Esophagus squamous epithelium (tissue), 5 donors: ENCODE data around the gene C1QTNF9. TPM values are rescaled to one million over a fixed set of nuclear protein-coding genes. Genes with fewer than 3 reads are reported as not detected.
"Not testable (repeated sequence)": the region's sequence is repeated elsewhere in the genome, so short reads cannot be mapped to it uniquely, and the experiment has no call there.

Source experiments
- DNase-seq: peaks from one replicate; lab custom pipeline; 2025; lab: John Stamatoyannopoulos, UW
- H3K27ac ChIP-seq, 4 donors: fragments of 200-600 bp; sonication (generic); one replicate each; pipeline ENCODE4 v1.5.1; 2016 to 2019; ENCODE audit warnings: mild to moderate bottlenecking in 1 of 4
- H3K27me3 ChIP-seq, 4 donors: fragments of 200-600 bp; sonication (generic); 1 replicate in 3 of 4; 2 replicates in 1 of 4; pipeline versions ENCODE4 v1.5.1 to v1.6.0; 2017 to 2021; ENCODE audit warnings: antibody characterized with exemption in 1 of 4
- H3K36me3 ChIP-seq, 3 donors: fragments of 200-600 bp; sonication (generic); one replicate each; pipeline ENCODE4 v1.5.1; 2016 to 2019
- H3K4me1 ChIP-seq, 3 donors: fragments of 200-600 bp; sonication (generic); one replicate each; pipeline ENCODE4 v1.5.1; 2017 to 2019
- H3K4me3 ChIP-seq, 4 donors: fragments of 200-600 bp; sonication (generic); 1 replicate in 3 of 4; 2 replicates in 1 of 4; pipeline ENCODE4 v1.5.1; 2016 to 2019; ENCODE audit warnings: mild to moderate bottlenecking in 2 of 4, moderate library complexity in 1 of 4
- H3K9me3 ChIP-seq, 3 donors: fragments of 200-600 bp; sonication (generic); one replicate each; pipeline ENCODE4 v1.5.1; 2016 to 2019
- POLR2A ChIP-seq, 4 donors: fragments of 450-650 bp; IDR thresholded peaks; one replicate each; pipeline ENCODE4 v1.6.1; 2017; ENCODE audit warnings: antibody characterized with exemption in 4 of 4, mild to moderate bottlenecking in 4 of 4, moderate library complexity in 3 of 4
- WGBS, 2 donors: methylation state at CpG; one replicate each; pipeline ENCODE4 v1.1.5; 2018; 5-methylcytosine and 5-hydroxymethylcytosine counted together
- intact Hi-C: fragments of 100-400 bp; cut with DNase I; formaldehyde crosslinking; loops from one replicate; pipeline ENCODE4 v1.15.0; 2022
- total RNA-seq, 4 donors: library from RNA; depleted of rRNA; stranded (reverse); fragments of >200 nt; gene quantifications; one replicate each; pipeline ENCODE4 v1.1.0, GENCODE V29; 2016
- TF ChIP-seq, protein P1 (sequence below), 6 experiments: fragments of 450-650 bp in 4 of 6; fragments of 200-600 bp in 2 of 6; sonication (generic) in 2 of 6; IDR thresholded peaks; one replicate each; pipeline ENCODE4 v1.5.1; 2016 to 2019; ENCODE audit warnings: antibody characterized with exemption in 6 of 6, mild to moderate bottlenecking in 4 of 6, moderate library complexity in 4 of 6
- donor health status: DM: yes; HTN: yes; CAD: no.

Gene C1QTNF9
- total RNA-seq, 4 donors from 2014 or later: not detected

- H3K36me3 ChIP-seq: no peaks in the 10 kb centered on the region
- H3K27me3 ChIP-seq: no peaks in the 10 kb centered on the region
- DNase-seq: no peak
- TF ChIP-seq, protein P1, sequence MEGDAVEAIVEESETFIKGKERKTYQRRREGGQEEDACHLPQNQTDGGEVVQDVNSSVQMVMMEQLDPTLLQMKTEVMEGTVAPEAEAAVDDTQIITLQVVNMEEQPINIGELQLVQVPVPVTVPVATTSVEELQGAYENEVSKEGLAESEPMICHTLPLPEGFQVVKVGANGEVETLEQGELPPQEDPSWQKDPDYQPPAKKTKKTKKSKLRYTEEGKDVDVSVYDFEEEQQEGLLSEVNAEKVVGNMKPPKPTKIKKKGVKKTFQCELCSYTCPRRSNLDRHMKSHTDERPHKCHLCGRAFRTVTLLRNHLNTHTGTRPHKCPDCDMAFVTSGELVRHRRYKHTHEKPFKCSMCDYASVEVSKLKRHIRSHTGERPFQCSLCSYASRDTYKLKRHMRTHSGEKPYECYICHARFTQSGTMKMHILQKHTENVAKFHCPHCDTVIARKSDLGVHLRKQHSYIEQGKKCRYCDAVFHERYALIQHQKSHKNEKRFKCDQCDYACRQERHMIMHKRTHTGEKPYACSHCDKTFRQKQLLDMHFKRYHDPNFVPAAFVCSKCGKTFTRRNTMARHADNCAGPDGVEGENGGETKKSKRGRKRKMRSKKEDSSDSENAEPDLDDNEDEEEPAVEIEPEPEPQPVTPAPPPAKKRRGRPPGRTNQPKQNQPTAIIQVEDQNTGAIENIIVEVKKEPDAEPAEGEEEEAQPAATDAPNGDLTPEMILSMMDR (IDR thresholded peaks at IDR 0.05): no peak
- TF ChIP-seq POLR2A (IDR thresholded peaks at IDR 0.05): no peak
- 74 to 92% methylated on average over 7 of the region's 15 CpGs for WGBS, 2 donors
- no peak overlapping the region for H3K4me3 ChIP-seq
- no peaks in the 10 kb centered on the region for H3K9me3 ChIP-seq
- intact Hi-C loops: loop anchor here (10.0 kb wide), 1 partner anchor 1423 kb away; no protein-coding TSS in a partner anchor
- no peaks in the 10 kb centered on the region for H3K4me1 ChIP-seq
- H3K27ac ChIP-seq: no peak overlapping the region
These were observed 48.4 kb downstream of the C1QTNF9 start for GRCh38 chr13:24357756-24358155.

GRCh38 chr13:24358836-24359235 is 49.5 kb downstream of the C1QTNF9 start:
- DNase-seq, H3K27ac ChIP-seq, H3K36me3 ChIP-seq, H3K9me3 ChIP-seq, H3K4me1 ChIP-seq, H3K4me3 ChIP-seq, H3K27me3 ChIP-seq: not testable (repeated sequence)
- 57 to 59% methylated on average over 3 to 5 of the region's 16 CpGs for WGBS, 2 donors
- intact Hi-C loops: loop anchor here (10.0 kb wide), 1 partner anchor 1424 kb away; no protein-coding TSS in a partner anchor

- not testable (repeated sequence) for H3K27ac ChIP-seq, H3K4me1 ChIP-seq, H3K4me3 ChIP-seq, H3K27me3 ChIP-seq, H3K9me3 ChIP-seq, DNase-seq, H3K36me3 ChIP-seq
- WGBS, 2 donors: 71% methylated on average over 2 of the region's 9 CpGs; no CpG with 5 or more reads in 1 of the 2 donors
- intact Hi-C loops: loop anchor here (10.0 kb wide), 1 partner anchor 1424 kb away; no protein-coding TSS in a partner anchor
These were observed 49.9 kb downstream of the C1QTNF9 start for GRCh38 chr13:24359252-24359651.

GRCh38 chr13:24360106-24360505 is 50.7 kb downstream of the C1QTNF9 start:
- Histone ChIP-seq H3K27ac (no peak overlapping the region), H3K27me3 (no peaks in the 10 kb centered on the region), H3K4me1 (no peaks in the 10 kb centered on the region), H3K9me3 (no peaks in the 10 kb centered on the region), H3K36me3 (no peaks in the 10 kb centered on the region), H3K4me3 (no peak overlapping the region)
- intact Hi-C loops: no loop called here
- WGBS, 2 donors: 87 to 91% methylated on average over 1 to 6 of the region's 7 CpGs
- no peak for TF ChIP-seq POLR2A (IDR thresholded peaks at IDR 0.05)
- TF ChIP-seq, protein P1 (IDR thresholded peaks at IDR 0.05): no peak
- DNase-seq: no peak

DNA sequence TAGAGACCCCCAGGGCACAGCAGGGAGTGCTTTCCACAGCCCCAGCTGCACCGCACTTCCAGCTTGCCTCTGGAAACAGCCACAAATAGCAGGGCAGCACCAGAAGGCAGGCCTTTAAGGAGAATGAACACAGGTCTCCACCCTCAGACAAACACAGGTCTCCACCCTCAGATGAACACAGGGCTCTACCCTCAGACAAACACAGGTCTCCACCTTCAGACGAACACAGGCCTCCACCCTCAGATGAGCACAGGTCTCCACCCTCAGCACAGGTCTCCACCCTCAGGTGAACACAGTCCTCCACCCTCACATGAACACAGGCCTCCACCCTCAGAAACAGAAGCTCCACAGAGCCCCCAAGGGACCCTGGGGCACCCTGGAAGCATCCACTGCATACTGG is 51.7 kb downstream of the C1QTNF9 start:
- Histone ChIP-seq H3K27me3 (no peaks in the 10 kb centered on the region), H3K4me1 (no peaks in the 10 kb centered on the region), H3K4me3 (no peak overlapping the region), H3K36me3 (no peaks in the 10 kb centered on the region), H3K9me3 (no peaks in the 10 kb centered on the region), H3K27ac (no peak overlapping the region)
- WGBS, 2 donors: 80 to 100% methylated on average over 1 of the region's 2 CpGs
- DNase-seq: no peak
- TF ChIP-seq POLR2A (IDR thresholded peaks at IDR 0.05): no peak
- TF ChIP-seq, protein P1 (IDR thresholded peaks at IDR 0.05): no peak
- intact Hi-C loops: no loop called here

GRCh38 chr13:24361852-24362366 is 52.5 kb downstream of the C1QTNF9 start:
- no peaks in the 10 kb centered on the region for H3K4me1 ChIP-seq
- H3K4me3 ChIP-seq: no peak overlapping the region
- H3K36me3 ChIP-seq: no peaks in the 10 kb centered on the region
- H3K27ac ChIP-seq: no peak overlapping the region
- H3K9me3 ChIP-seq: no peaks in the 10 kb centered on the region
- no peak for TF ChIP-seq POLR2A (IDR thresholded peaks at IDR 0.05)
- TF ChIP-seq, protein P1 (IDR thresholded peaks at IDR 0.05): no peak
- WGBS, 2 donors: 60% methylated on average over 1 of the region's 8 CpGs; no CpG with 5 or more reads in 1 of the 2 donors
- intact Hi-C loops: no loop called here
- H3K27me3 ChIP-seq: no peaks in the 10 kb centered on the region
- no peak for DNase-seq
